HCT116 (cell line): Measurements from ENCODE around the gene GNRHR.

Source experiments
- CEBPB ChIP-seq: IDR thresholded peaks from 2 replicates; pipeline ENCODE4 v1.6.1; 2012; ENCODE audit warnings: low read depth
- CTCF ChIP-seq, 3 experiments: fragments of 200-600 bp in 1 of 3; sonication (generic) in 1 of 3; IDR thresholded peaks in 2 of 3; conservative IDR thresholded peaks in 1 of 3; 2 replicates each; pipeline ENCODE4 v1.5.1; 2012 to 2017; ENCODE audit warnings: low read depth in 2 of 3, low read length in 2 of 3, antibody characterized with exemption in 1 of 3, borderline replicate concordance in 1 of 3, control low read depth in 1 of 3, mild to moderate bottlenecking in 1 of 3, mixed read lengths in 1 of 3, mixed run types in 1 of 3, moderate library complexity in 1 of 3; ENCODE audit not compliant: insufficient read depth in 1 of 3
- EGR1 ChIP-seq: IDR thresholded peaks from 2 replicates; pipeline ENCODE4 v1.6.1; 2012; ENCODE audit warnings: low read depth
- POLR2A ChIP-seq: IDR thresholded peaks from 2 replicates; pipeline ENCODE4 v1.7.0; 2011; ENCODE audit warnings: borderline replicate concordance; ENCODE audit not compliant: insufficient read depth, insufficient read length; ENCODE audit errors: extremely low read depth
- POLR2AphosphoS5 ChIP-seq: IDR thresholded peaks from 2 replicates; pipeline ENCODE4 v1.6.1; 2011; ENCODE audit warnings: mild to moderate bottlenecking, low read depth, low read length, moderate library complexity
- RAD21 ChIP-seq: IDR thresholded peaks from 2 replicates; pipeline ENCODE4 v1.6.1; 2012; ENCODE audit warnings: low read depth, mild to moderate bottlenecking
- SIN3A ChIP-seq: IDR thresholded peaks from 2 replicates; pipeline ENCODE4 v1.6.1; 2012; ENCODE audit warnings: low read depth
- TCF7L2 ChIP-seq: IDR thresholded peaks from 2 replicates; pipeline ENCODE4 v1.7.0; 2011; ENCODE audit warnings: borderline replicate concordance, inconsistent platforms; ENCODE audit not compliant: insufficient read depth, insufficient read length; ENCODE audit errors: extremely low read depth
- ZFX ChIP-seq: fragments of 450-650 bp; IDR thresholded peaks from 2 replicates; pipeline ENCODE4 v1.6.1; 2017
- TF ChIP-seq, protein P1 (sequence below): IDR thresholded peaks from 2 replicates; pipeline ENCODE4 v1.6.1; 2012; ENCODE audit warnings: low read depth

DNA sequence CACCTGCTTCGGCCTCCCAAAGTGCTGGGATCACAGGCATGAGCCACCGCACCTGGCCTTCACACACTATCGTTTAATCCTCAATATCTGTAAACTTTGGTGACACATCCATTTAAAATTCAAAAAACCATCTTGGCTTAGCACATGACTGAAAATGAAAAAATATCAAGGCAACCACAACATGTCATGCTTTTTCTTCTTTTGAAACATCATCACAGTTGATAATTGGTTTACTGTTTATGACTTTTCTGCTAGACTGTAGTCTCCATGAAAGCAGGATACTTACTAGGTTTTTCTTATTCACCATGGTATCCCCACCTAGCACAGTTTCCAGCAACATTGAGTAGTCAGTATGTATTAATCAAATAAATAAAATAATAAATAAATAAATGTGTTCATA, 11.0 kb downstream of the GNRHR start:
- TF ChIP-seq CTCF (IDR thresholded peaks at IDR 0.05 in 2 of 3, conservative IDR thresholded peaks at IDR 0.05 in 1 of 3; ENCODE audit: borderline replicate concordance in 1 of 3, insufficient read depth in 1 of 3, low read depth in 2 of 3, low read length in 2 of 3), result no peak
- no peak for TF ChIP-seq RAD21
- TF ChIP-seq POLR2A, result no peak
- TF ChIP-seq TCF7L2, result no peak
- TF ChIP-seq POLR2AphosphoS5, result no peak
- TF ChIP-seq EGR1, result no peak
- TF ChIP-seq CEBPB, result no peak
- TF ChIP-seq, protein P1, sequence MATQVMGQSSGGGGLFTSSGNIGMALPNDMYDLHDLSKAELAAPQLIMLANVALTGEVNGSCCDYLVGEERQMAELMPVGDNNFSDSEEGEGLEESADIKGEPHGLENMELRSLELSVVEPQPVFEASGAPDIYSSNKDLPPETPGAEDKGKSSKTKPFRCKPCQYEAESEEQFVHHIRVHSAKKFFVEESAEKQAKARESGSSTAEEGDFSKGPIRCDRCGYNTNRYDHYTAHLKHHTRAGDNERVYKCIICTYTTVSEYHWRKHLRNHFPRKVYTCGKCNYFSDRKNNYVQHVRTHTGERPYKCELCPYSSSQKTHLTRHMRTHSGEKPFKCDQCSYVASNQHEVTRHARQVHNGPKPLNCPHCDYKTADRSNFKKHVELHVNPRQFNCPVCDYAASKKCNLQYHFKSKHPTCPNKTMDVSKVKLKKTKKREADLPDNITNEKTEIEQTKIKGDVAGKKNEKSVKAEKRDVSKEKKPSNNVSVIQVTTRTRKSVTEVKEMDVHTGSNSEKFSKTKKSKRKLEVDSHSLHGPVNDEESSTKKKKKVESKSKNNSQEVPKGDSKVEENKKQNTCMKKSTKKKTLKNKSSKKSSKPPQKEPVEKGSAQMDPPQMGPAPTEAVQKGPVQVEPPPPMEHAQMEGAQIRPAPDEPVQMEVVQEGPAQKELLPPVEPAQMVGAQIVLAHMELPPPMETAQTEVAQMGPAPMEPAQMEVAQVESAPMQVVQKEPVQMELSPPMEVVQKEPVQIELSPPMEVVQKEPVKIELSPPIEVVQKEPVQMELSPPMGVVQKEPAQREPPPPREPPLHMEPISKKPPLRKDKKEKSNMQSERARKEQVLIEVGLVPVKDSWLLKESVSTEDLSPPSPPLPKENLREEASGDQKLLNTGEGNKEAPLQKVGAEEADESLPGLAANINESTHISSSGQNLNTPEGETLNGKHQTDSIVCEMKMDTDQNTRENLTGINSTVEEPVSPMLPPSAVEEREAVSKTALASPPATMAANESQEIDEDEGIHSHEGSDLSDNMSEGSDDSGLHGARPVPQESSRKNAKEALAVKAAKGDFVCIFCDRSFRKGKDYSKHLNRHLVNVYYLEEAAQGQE, result no peak
- no peak for TF ChIP-seq ZFX
- no peak for TF ChIP-seq SIN3A
